ENCODE measurements around the gene PEF1. TPM values are rescaled to one million over a fixed set of nuclear protein-coding genes. Genes with fewer than 3 reads are reported as not detected.
A peak's percentile ranks its signal among the peaks of the same experiment; 100 is the strongest.

Gene PEF1
- polyA plus RNA-seq, 12 donors, result 24.7 to 46.9 (median 39.6) TPM; not detected in 1

GRCh38 chr1:31673433-31673832 lies 28.8 kb upstream of the PEF1 start:
- no peak for DNase-seq

GRCh38 chr1:31672986-31673385 lies 28.3 kb upstream of the PEF1 start:
- DNase-seq, result no peak

DNA sequence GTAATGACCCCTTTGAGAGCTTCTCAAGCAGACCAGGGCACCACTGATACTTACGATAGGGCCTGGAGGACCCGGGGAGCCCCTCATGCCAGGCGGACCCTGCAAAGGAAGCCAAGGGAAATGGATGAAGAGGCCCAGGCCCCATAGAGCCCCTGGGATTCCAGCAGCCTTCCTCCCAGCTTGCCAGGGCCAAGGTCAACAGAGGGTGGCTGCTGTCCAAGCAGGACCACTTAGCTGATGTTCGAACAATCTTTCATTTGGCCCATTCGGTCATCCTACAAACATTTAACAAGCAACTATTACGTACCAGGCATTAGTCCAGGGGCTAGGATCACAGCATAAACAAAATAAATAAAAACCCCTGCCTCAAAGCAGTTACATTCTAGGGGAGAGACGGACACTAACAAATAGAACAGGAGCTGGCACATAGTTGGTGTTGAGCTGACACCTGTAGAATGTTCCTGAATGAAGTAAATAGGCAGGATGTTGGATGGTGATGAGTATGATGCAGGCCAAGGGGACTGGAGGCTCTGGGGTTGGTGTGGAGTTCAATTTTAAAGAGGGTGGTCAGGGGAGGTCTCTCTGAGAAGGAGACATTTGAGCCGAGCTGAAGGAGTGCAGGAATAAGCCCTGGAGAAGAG lies 27.0 kb upstream of the PEF1 start:
- DNase-seq, result no peak

DNA sequence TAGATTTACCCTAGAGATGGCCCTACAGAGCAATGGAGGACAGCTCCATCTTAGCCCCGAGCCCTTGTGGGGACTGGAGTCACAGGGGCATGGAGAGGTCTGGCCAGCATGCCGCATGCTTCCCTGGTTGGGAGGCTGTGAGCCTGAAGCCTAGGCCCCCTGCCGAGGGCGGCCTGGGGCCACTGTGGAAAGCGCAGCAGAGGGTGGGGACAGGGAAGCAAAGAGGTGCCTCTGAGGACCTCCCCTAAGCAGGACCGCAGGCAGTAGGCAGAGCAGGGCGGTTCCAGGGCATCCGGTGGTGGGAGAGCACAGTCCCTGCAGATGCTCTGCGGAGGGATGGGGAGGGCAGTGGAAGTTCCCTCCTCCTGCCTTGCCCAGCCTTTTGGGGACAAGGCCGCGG lies 26.5 kb upstream of the PEF1 start:
- DNase-seq, result no peak

DNA sequence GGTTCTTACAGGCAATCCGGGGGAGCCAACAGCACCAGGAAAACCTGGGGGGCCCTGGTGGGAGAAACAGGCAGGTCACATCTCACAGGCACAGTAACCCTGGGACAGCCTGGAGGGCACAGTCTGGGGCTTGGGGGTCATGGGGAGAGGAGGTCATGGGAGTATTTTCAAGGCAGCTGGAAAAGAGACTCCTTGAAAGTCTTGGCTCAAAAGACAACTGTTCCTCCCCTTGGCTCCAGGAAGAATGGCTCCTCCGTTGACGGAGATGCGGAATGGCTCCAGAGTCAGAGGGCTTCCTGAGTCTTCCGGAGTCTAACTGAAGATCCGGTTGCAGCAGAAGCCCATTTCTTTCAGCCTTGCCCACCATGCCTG lies 25.9 kb upstream of the PEF1 start:
- DNase-seq, result no peak

DNA sequence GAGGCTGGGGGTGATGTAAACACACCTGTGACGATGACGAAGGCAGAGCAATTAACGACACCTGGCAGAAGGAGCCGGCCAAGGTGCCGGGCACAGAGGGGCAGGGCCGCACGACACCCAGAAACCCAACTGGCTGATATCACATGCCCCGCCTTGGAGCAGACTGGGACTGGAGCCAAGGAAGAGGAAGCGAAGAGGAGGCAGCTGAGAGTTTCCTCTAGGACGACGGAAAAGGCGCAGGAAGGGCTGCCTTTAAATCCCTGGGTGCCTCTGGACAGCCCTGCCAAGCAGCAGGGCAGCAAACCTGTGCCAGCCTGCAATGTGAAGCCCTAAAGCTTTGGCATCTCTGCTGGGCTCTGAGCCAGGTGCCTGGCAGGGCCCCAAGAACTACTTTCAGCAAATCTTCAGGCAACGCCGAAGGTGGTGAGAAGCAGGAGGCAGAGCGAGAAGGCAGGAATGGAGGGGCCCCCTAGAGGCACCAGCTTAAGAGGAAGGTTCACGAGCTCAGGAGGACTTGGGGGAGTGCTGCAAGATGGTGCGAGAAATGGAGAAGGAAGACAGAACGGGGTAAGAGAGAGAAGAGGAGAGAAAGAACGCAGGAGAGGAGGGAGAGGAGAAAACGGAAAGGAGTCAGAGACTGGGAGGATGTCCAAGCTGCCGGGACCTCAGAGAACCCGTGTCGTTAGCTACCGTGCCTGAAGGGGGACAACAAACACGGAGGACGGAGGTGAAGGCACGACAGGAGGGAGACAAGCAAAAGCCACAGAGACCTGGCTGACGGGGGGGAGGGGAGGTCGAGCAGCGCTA lies 25.3 kb upstream of the PEF1 start:
- DNase-seq, result peak; percentile 61

DNA sequence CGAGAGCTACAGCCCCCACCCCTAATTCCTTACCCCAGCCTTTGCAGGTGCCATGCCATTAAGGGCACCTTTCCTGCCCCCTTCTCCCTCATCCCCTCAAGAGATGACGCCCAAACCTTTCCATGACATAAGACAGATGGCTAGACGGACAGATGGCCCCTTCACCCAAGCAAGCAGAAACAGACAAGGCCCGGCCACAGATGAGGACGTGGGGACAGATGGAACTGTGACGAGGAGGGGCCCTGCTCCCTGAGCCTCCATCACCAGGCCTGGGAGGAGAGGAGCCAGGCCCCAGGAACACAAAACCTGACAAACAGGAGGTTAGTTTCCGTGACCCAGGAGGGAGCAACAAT lies 24.7 kb upstream of the PEF1 start:
- no peak for DNase-seq

DNA sequence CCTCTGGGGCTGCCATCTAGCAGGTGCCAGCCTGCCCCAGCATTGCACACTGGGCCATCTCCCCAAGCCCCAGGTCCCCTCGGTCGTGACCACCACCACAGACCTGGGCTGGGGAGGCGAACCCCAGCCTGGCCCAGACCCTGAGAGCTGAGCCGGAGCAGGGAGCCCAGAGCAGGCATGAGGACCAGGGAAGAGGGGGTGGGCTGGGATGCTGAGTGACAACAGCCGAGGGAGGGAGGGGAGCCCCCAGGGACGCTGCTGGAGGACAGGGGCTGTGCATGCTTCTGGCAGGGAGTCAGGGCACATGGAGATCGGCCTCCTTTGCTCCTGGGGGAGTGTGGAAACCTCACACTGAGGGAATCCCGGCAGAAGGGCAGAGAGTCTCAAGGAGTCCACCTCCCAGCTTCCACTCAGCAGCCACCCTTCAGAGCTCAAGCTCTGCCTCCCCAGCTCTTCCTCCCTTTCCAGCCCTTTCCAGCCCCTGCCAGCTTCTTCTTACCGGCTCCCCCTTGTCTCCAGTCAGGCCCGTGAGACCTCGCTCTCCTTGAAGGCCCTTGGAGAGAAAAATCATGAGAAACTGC lies 23.7 kb upstream of the PEF1 start:
- no peak for DNase-seq

DNA sequence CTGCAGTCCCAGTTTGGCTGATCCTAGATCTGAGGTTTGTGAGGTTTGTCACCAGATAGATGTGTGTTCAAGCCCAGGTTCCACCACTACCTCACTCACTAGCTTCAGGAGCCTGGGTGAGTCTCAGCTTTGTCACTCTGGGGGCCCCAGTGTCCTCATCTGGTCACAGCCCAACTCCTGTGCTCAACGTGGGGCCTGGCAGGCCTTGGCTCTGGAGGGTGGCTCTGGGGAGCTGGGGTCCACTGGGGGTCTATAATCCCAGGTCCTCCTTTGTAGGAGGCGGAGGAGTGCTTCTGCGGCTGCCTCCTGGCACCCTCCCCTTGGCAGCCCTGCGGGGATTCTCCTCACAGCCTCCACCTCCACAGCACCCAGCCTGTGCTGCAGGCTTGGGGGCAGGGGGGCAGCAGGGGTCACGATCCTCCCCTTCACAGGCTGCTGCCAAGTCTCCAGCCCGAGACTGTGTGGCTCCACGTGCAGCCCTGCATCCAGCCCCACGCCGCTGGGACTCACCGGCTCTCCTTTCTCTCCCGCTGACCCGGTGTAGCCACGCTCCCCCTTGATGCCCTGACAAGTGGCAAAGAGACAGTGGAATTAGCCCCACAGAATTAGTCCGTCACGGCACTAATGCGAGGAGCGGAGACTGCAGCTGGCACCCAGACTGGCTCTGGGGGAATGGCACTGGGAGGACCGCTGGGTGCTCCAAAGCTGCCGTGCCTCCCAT lies 22.5 kb upstream of the PEF1 start:
- no peak for DNase-seq

DNA sequence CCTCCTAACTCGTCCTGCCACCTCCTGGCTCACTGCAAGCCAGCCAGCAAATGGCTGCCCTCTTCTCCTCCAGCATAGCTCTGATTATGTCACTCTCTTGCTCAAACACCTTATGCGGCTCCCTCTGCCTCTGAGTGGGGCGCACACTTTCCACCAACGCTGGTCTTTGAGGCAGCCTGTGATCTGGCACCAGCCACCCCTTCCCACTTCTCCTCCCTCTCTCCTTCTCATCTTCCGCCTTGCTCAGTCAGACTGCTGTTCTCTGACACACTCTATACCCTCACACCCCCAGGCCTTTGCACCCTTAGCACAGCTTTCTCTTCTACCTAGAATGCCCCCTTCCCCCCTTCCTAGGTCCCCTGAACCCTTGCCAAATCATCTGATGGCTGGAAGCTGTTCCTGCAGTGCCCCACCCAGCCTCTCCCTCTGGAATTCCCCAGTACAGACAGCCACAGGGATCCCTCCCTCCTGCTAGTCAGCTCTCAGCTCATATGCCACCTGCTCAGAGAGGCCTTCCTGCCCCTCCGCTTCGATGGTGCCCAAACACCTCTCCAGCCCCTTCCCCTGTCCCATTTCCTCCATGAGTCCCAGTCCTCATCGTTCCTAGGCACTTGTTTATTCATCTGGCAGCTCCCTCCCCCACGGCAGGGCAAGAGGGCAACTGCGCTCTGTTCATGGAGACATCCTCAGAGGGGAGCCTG lies 21.7 kb upstream of the PEF1 start:
- DNase-seq, result no peak

DNA sequence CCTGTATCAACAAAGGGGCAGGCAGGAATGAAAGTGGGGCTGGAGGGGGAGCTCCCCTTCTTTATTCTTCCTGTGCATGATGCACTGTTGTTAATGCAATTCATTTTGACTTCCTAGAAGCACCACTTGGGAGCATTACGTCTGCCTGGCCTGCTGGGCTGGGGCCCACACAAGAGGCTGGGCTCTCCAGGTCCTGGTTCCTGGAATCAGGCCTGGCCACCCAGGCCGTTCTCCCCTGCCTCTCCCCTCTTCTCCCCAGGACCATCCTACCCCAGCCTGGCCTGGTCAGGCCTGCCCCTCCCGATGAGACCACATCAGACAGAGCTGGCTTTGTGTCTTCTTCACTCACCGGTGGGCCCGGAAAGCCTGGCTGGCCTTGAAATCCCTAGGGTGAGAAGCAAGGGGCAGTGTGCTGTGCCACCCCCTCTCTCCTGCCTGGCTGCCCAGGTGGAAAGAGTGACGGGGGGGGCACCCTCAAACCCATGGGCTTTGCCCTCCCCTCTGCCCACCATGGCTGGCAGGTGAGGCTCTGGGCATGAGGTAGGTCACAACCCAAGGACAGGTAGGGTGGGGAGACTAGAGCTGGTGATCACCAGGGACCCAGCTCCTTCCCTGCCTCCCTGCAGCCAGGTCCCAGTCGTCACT lies 20.7 kb upstream of the PEF1 start:
- DNase-seq, result peak; percentile 72

GRCh38 chr1:31664528-31664927 lies 19.9 kb upstream of the PEF1 start:
- DNase-seq, result no peak

DNA sequence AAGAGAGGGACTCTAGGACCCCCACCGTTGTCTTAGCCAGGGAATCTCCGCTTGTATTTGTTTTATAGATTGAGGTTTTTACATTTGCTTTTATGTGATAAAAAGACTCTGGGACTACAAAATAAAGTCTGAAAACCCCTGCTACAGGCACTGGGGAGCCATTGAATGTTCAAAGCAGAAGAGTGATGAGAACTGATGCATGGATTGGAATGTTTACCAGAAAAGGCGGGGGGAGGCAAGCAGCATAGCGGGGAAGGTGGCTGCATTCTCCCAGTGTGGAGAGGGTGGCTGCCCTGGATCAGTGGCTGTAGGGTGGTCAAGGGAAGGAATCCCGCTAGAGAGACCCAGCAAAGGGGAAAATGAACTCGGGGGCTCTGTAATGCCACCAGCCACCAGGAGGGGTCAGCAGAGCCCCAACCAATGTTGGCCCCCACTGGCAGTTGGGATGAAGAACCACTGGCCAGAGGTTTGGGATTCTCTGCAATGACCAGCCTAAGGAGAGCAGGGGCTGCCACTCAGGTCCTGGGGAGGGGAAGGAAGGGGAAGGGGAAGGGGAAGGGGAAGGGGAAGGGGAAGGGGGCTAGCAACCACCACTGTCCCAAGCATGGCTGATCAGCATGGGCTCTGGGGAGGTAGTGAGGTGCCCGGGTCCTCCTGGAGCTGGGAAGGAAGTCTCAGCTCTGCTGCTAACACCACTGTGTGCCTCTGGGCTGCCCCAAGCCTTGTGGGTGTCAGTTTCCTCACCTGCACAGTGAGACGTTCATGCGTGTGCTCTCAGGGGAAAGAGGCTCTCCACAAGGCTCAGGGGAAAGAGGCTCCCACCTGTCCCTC lies 19.2 kb upstream of the PEF1 start:
- DNase-seq, result peak; percentile 68

GRCh38 chr1:31662463-31662862 lies 17.8 kb upstream of the PEF1 start:
- DNase-seq, result no peak

- DNase-seq, result no peak
Measured at GRCh38 chr1:31661856-31662255, 17.2 kb upstream of the PEF1 start.

- no peak for DNase-seq
Measured at GRCh38 chr1:31660871-31661455, 16.3 kb upstream of the PEF1 start.

DNA sequence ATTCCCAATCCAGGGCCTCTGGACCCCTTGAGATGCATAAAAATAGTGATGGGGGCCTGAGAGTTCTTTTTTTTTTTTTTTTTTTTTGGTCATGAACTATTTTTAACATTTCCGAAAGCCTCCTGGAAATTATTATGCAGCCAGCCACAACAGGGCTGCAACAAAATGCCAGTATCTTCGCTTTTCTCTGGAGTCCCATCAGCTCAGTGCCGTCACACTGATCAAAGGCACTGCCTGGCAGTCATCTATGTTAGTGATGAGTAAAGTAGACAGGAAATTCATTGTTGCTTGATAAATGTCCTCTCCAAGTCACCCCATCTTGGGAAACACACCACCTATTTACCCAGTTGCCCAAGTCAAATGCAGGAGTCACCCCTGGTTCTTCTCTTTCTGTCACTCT lies 15.2 kb upstream of the PEF1 start:
- no peak for DNase-seq

DNA sequence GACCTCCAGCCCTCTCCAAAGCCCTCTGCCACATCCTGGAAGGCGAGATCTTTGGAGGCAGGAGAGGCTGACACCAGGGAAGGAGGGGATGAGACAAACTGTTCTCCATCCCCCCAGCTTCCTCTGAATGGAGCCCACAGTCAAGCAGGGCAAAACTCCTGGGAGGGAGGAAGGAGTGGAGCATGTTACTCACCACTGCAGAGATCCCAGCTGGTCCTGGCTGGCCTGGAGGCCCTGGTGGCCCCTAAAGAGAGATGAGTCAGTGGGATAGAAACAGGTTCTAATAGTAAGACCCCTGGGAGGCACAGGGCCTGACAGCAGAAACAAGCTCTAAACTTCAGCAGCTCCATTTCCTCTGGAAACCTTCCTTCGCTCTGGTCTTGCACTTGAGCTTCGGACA lies 14.0 kb upstream of the PEF1 start:
- DNase-seq, result no peak

- DNase-seq, result no peak
Measured at GRCh38 chr1:31657972-31658510, 13.4 kb upstream of the PEF1 start.

Data from muscle of arm (tissue), 12 donors.